NCI-H82 treated with DMSO at 0.1 percent for 48 hours (cell line): Measurements from ENCODE around the gene TMA16.
A peak's percentile ranks its signal among the peaks of the same experiment; 100 is the strongest.

Experiments
- DNase-seq: peaks from one replicate; lab custom pipeline; 2025; ENCODE audit not compliant: unreplicated experiment; lab: John Stamatoyannopoulos, UW

Gene TMA16

DNA sequence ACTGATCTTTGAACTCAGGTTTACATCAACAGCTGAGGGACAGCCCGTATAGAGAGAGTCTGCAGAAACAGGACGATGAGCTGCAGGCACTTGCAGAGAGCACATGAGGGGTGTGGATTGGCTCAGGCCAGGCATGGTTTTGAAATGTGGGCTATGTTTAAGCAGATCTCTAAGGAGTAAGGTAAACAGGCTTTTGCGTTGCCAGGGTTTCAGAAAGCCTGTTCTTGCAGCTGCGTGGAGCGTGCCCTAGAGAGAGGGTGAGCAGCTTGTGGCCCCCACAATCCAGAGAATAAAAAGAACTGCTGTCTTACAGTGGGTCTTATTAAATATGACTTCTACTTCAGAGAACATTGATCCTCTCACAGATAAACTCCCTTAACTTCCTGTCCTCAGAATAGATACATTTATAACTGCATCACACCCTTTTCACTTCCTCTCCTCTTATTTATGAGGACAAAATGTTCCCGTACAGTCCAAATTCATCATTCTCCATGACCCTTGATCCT, 64.1 kb downstream of the TMA16 start:
- DNase-seq, result no peak

DNA sequence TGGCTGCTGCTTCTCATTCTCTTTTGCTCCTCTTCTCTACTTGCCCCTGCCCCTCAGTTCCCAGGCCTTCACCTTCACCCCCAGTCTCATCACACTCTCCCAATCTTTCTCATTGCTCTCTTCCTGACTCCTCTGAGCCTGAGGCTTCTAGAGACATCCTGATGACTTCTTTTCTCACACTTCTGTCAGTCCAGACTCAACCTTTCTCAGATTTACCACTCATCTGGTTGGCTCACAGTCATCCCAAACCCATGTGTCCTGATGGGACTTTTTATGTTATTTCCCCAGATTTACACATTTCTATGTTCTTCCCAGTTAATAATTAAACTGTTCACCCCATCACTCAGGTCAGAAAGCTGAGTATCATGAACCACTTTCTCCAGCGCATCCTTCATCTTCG, 68.0 kb downstream of the TMA16 start:
- DNase-seq, result no peak

DNA sequence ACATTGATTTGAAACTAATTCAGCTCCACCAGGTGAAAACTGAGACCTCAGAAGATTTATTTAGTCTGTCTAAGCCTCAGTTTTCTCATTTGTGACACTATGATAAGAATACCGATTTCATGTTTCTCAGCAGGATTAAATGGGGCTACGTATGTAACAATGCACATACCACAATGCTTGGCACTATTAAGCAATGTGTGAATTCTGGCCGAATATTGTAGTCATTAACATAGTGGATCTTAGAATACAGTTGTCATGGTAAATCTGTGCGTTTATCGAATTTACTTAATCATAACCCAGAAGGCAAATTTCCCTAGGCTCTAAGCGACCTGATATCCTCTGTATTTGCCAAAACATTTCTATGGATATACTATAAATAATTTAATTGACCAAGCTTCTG, 69.1 kb downstream of the TMA16 start:
- no peak for DNase-seq

DNA sequence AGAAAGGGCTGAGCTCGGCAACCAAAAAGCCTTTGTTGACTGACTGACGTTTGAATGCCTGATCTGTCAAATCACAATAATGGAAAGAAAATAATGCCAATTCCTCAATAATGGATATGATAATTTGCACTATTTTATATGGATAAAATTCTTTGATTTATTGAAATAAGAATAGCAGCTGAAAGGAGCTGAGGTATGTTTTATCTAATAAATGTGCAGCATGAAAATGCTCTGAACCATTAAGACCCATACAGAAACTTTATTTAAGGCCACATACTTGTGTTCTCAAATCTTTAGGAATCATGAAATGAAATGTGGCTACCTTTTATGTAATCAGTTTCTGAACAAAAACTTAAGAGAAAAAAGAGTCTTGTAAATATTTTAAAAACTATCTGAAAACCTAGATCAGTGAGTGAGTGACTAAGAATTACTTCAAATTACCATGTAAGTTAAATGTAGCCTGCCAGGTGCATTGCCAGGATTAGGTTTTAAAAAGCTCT, 69.8 kb downstream of the TMA16 start:
- no peak for DNase-seq

DNA sequence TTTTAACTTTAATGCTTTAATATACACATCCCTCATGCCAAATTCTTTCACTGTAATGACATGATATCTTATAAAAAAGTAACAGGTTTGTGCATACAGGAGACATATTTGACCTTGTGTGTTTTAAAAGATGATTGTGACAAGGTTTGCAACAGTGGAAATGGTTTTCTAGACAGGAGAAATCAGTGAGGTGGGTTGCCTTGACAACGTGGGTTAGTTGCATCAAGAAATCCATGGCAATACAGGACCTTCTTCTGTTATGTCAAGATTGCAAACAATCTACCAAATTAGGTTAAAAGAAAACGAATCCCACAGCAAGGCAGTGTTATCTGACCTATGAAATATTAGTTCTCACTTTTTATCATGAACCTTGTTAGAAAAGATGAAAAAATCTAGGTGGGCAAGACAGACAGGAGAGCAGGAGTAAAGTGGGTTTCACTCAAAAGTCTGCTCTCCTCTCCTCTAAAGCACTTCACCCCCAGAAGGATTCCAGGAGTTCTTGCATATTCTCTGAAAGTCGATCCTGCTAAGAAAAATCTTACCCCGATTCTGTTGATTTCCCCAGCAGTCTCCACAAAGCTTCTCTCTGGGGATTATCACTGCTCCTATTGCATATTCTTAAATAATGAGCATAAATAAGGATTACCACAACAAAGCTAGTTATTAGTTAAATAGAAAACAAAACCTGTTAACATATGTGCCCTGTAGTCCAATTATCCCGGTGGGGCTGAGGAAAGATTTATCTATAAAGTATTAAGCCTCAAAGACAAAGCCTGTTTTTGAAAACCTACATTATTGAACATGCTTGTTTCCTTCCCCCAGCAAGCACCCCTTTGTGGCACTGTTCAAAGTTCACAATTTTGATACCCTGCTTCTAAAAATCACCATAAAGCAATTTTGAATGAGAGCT, 71.0 kb downstream of the TMA16 start:
- DNase-seq, result peak; percentile 82

DNA sequence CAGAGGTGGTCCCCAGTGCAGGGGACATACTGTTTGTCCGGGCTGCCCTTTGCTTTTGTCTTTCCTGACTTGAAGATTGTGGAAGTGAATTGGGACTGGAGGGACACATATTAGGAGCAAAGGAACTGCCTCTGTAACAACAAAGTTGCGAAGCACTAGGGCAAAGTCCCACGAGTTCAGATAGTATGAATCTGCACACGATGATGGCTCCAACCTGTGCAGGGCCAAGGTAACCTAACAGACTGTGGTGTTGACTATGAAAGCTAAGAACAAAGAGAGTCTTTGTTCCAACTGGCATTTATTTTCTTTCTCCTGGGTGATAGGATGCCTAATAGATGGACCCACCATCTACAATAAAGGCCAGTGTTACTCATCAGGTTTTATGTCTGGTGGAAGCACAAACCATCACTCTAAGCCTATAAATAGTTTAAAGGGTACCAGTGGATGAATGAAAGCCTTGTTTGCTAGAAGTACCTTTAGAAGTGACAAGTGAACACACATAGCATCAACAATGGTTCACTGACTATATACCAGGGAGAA, 71.8 kb downstream of the TMA16 start:
- no peak for DNase-seq

DNA sequence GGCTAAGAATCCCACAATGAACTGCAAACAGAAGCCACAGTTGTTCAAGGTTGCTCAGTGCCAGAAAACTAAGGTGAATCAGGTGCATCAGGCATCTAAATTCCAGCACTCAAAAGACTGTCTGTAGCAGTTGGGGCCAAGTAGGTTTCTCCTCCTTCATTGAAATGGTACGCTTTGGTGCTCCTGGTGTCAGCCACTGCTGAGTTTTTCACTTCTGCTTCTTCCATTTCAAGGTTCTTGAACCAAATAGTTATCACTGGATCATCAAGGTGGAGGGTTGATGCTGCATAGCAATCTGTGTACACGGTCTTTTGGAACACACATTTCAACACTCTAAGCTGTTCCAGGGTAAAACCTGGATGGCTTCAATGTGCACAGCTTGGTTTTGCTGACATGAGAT, 74.4 kb downstream of the TMA16 start:
- no peak for DNase-seq
